Vagina (tissue), 2 donors: ENCODE results near the gene SLC3A2.

Experiments
- CTCF ChIP-seq, 3 experiments: fragments of 450-650 bp in 2 of 3; fragments of 200-600 bp in 1 of 3; sonication (generic) in 1 of 3; IDR thresholded peaks; one replicate each; pipeline ENCODE4 v1.5.1; 2017 to 2019; ENCODE audit warnings: antibody characterized with exemption in 3 of 3, mild to moderate bottlenecking in 2 of 3, moderate library complexity in 2 of 3
- POLR2A ChIP-seq, 2 donors: fragments of 450-650 bp; IDR thresholded peaks; one replicate each; pipeline ENCODE4 v1.6.1; 2017; ENCODE audit warnings: antibody characterized with exemption in 2 of 2, mild to moderate bottlenecking in 2 of 2, moderate library complexity in 2 of 2

GRCh38 chr11:62888406-62888805, 7.7 kb downstream of the SLC3A2 start:
- TF ChIP-seq POLR2A (IDR thresholded peaks at IDR 0.05): no peak
- no peak for TF ChIP-seq CTCF (IDR thresholded peaks at IDR 0.05)
